Mesodermal cell (in vitro differentiated cells): ENCODE measurements around the gene LSS.
"Not testable (repeated sequence)": the region's sequence is repeated elsewhere in the genome, so short reads cannot be mapped to it uniquely, and the experiment has no call there.

Experiments
- H3K27ac ChIP-seq: 2 replicates; pipeline ENCODE4 v1.7.0; 2013; ENCODE audit warnings: mild to moderate bottlenecking, low read depth, low read length, moderate library complexity; ENCODE audit not compliant: severe bottlenecking
- H3K36me3 ChIP-seq: 2 replicates; pipeline ENCODE4 v1.7.1; 2013; ENCODE audit warnings: mild to moderate bottlenecking, low read length, moderate library complexity; ENCODE audit not compliant: control insufficient read depth, insufficient read depth
- H3K4me1 ChIP-seq: one replicate; pipeline ENCODE4 v1.7.1; 2013; ENCODE audit warnings: mild to moderate bottlenecking, low read length; ENCODE audit not compliant: insufficient read depth, control insufficient read depth, poor library complexity, severe bottlenecking
- H3K4me3 ChIP-seq: 2 replicates; pipeline ENCODE4 v1.7.0; 2013; ENCODE audit warnings: low read length, control low read depth, mild to moderate bottlenecking; ENCODE audit not compliant: insufficient read depth, poor library complexity, severe bottlenecking; ENCODE audit errors: extremely low read depth
- H3K9me3 ChIP-seq: 2 replicates; pipeline ENCODE4 v1.7.1; 2013; ENCODE audit warnings: mild to moderate bottlenecking, low read length, moderate library complexity; ENCODE audit not compliant: control insufficient read depth
- WGBS, 2 experiments: methylation state at CpG; one replicate each; pipeline ENCODE4 v1.1.5; 2013; ENCODE audit warnings: missing lambda C conversion rate in 2 of 2; ENCODE audit not compliant: insufficient coverage in 2 of 2; 5-methylcytosine and 5-hydroxymethylcytosine counted together

The LSS gene

DNA sequence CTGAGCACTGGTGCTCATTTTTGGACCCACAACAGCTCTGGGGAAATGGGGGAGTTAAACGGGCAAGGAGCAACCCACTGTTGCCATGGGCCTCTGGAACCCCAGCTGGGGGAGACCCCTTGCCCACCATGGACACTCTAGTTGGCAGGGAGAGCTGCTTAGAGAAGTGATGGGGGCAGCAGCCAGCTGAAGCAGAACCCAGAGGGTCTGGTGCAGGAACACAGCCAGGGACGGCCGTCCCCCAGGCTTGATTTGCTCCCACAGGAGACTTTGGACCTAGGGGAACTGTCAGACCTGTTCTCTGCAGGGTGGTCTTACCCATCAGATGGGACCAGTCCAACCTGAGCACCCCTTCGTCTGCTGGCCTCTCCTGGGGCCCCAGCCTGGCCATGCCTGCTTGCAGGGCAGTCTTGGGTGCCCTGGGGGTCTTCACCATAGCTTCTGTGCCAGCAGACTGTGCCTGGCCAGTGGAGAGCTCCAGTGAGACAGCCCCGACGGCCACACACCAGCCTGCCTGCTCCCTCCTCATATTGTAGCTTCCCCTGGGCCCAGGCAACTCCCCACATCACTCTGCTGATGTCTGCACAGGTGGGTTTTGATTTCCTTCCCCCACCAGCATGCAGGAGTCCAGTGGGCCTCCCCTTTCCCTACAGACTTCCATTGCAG is 55.6 kb downstream of the LSS start:
- WGBS, 2 experiments: 91 to 95% methylated on average over 5 to 6 of the region's 6 CpGs
- no peak overlapping the region for H3K27ac ChIP-seq

DNA sequence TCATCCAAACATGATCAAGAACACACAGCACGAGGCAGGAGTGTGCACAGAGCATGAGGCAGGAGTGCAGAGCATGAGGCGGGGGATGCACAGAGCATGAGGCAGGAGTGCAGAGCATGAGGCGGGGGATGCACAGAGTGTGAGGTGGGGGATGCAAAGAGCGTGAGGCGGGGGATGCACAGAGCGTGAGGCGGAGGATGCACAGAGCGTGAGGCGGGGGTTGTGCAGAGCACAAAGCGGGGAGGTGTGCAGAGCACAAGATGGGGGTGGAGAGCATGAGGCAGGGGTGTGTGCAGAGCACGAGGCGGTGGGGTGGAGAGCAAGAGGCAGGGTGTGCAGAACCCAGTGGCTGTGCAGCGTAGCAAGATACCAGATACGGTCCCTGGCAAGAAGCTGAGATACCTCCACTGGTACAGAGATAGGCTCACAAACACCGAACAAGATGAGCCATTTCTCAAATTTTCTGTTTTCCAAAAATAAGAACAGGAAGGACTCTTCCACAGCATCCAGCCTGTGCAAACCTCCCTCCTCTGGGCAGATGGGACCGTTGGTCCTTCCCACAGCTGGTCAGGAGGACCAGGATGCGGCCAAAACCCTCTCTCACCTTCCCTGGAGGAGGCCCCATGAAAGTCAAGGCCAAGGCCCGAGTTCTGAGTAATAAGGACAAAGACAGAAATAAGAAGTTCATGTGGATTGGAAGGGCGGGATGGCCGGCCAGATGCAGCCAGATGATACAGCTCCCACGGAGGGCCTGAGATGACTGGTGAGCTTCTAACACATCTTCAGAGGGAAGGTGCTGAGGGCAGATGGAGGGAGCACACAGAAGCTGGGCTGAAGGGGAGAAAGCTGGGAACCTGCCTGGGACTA is 56.3 kb downstream of the LSS start:
- Histone ChIP-seq H3K4me1 (no peaks in the 10 kb centered on the region), H3K9me3 (peaks cover 11% of the 10 kb centered on the region), H3K4me3 (no peak overlapping the region), H3K36me3 (no peaks in the 10 kb centered on the region), H3K27ac (no peak overlapping the region)
- 96 to 97% methylated on average over 10 to 12 of the region's 21 CpGs for WGBS, 2 experiments

More for the DNA sequence above, 55.6 kb downstream of the LSS start:
- Histone ChIP-seq H3K36me3 (no peaks in the 10 kb centered on the region), H3K4me1 (no peaks in the 10 kb centered on the region), H3K9me3 (peaks cover 17% of the 10 kb centered on the region), H3K4me3 (no peak overlapping the region)

DNA sequence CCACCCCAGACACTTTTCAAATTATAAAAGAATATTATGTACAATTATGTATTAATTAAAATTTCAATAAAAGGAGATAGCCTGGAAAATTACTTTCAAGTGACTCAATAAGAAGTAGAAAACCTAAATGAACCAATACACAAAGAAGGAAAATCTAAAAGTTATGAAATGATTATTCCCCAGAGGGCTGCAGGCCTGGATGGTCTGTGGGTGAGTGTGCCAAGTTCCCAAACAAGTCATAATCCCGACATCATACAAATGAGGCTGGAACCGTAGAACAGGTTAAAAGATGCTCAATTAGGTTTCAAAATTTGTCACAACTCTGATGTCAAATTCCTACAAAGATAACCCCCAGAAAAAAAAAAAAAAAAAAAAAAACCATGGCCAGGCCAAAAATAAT is 57.0 kb downstream of the LSS start:
- Histone ChIP-seq H3K9me3 (peaks cover 4% of the 10 kb centered on the region), H3K4me1 (no peaks in the 10 kb centered on the region), H3K27ac (no peak overlapping the region), H3K4me3 (no peak overlapping the region), H3K36me3 (no peaks in the 10 kb centered on the region)
- WGBS, 2 experiments: 100% methylated on average over 1 to 2 of the region's 2 CpGs

DNA sequence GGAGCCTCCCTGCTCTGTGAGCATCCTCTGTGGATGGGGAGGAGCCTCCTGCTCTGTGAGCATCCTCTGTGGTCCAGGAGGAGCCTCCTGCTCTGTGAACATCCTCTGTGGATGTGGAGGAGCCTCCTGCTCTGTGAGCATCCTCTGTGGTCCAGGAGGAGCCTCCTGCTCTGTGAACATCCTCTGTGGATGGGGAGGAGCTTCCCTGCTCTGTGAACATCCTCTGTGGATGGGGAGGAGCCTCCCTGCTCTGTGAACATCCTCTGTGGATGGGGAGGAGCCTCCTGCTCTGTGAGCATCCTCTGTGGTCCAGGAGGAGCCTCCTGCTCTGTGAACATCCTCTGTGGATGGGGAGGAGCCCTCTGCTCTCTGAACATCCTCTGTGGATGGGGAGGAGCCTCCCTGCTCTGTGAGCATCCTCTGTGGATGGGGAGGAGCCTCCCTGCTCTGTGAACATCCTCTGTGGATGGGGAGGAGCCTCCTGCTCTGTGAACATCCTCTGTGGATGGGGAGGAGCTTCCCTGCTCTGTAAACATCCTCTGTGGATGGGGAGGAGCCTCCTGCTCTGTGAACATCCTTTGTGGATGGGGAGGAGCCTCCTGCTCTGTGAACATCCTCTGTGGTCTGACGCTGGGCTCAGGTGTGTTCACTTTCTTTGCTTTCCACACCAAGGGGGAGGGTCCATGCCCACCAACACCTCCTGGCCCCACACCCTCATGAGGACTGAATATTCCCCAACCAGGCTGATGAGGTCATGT is 58.0 kb downstream of the LSS start:
- H3K27ac ChIP-seq, H3K4me3 ChIP-seq, H3K9me3 ChIP-seq, H3K4me1 ChIP-seq, H3K36me3 ChIP-seq: not testable (repeated sequence)
- 100% methylated on average over 1 of the region's 1 CpG for whole genome bisulfite sequencing, 2 experiments

DNA sequence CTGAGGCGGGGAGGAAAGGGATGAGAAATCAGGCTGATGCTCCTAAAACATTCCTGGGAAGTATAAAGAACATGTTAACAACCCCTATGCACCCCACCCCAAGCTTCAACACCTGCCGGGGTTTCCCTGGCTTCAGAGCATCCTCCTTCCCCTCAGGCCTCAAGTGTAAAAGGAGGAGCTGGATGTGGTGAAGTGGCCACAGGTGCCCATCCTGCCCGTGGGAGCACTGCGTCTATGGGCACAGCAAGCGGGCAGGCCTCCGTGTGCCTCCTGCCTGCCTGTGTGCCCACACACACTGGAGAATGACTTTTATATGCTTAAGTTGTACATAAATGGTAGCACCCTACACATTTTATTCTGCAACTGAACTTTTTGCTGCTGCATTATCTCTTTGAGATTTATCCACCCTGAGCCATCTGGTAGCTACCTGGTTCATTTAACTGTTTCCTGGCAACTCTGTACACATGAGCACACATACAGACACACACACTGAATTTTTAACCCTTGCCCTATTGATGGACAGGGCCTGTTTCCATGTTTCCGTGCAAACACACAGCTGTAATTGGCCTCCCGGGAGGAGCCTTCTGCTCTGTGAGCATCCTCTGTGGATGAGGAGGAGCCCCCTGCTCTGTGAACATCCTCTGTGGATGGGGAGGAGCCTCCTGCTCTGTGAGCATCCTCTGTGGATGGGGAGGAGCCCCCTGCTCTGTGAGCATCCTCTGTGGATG is 59.8 kb downstream of the LSS start:
- Histone ChIP-seq H3K9me3 (no peaks in the 10 kb centered on the region), H3K27ac (no peak overlapping the region), H3K36me3 (peaks cover 3% of the 10 kb centered on the region), H3K4me1 (no peaks in the 10 kb centered on the region), H3K4me3 (no peak overlapping the region)
- WGBS, 2 experiments: 95 to 96% methylated on average over 4 to 5 of the region's 8 CpGs

DNA sequence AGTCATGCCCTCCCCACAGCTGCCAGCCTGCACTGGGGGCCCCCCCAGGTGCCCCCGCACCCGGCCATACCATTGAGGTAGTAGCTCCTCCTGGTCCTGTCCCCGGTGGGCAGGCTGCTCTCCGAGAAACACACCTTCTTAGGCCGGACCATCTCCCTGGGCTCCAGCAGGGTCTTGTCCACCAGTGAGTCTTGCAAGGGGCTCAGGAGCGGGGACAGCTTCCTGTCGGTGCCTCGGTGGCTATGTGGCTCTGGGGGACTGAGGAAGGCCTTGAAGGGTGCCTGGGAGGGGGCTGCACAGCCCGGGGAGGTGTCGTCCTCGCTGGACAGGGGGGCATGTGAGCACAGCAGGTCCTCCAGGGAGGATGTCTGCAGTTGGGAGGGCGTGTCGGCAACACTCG is 60.3 kb downstream of the LSS start:
- Histone ChIP-seq H3K27ac (no peak overlapping the region), H3K9me3 (no peaks in the 10 kb centered on the region), H3K4me3 (no peak overlapping the region), H3K4me1 (no peaks in the 10 kb centered on the region), H3K36me3 (peaks cover 4% of the 10 kb centered on the region)
- 93 to 94% methylated on average over 13 to 14 of the region's 14 CpGs for WGBS, 2 experiments

DNA sequence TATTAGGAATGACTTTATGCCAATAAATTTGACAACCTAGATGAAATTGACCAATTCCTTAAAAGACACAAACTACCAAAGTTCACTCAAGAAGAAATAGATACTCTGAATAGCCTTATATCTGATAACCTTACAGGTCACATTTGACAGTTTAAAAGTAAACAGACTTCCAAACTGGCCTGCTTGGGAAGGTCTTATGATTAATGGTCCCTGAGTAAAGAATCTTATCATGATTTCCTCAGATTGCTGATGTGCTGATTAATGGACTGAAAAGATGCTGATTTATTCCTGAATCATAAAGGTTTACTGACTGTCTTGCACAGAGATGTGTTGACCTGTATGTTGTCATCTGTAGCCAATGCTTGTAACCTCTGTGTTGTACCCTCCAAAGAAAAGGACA is 63.5 kb downstream of the LSS start:
- Histone ChIP-seq H3K36me3 (peaks cover 16% of the 10 kb centered on the region), H3K4me3 (no peak overlapping the region), H3K9me3 (peaks cover 9% of the 10 kb centered on the region), H3K4me1 (no peaks in the 10 kb centered on the region), H3K27ac (no peak overlapping the region)

DNA sequence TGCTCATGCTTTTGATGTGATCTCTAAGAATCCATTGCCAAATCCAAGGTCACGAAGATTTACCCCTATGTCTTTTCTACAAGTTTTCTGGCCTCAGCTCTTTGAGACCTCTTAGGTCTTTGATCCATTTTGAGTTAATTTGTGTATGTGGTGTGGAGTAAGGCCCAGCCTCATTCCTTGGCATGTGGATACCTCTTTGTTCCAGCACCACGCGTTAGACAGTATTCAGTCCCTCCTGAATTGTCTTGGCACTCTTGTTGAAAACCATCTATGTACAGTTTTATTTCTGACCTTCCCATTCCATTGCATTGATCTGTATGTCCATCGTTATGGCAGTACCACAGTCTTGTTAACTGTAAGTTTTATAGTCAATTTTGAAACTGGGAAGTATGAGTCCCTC is 65.2 kb downstream of the LSS start:
- WGBS, 2 experiments: 96 to 100% methylated on average over 2 to 4 of the region's 4 CpGs
- Histone ChIP-seq H3K9me3 (peaks cover 9% of the 10 kb centered on the region), H3K36me3 (peaks cover 23% of the 10 kb centered on the region), H3K4me3 (no peak overlapping the region), H3K27ac (no peak overlapping the region), H3K4me1 (no peaks in the 10 kb centered on the region)

DNA sequence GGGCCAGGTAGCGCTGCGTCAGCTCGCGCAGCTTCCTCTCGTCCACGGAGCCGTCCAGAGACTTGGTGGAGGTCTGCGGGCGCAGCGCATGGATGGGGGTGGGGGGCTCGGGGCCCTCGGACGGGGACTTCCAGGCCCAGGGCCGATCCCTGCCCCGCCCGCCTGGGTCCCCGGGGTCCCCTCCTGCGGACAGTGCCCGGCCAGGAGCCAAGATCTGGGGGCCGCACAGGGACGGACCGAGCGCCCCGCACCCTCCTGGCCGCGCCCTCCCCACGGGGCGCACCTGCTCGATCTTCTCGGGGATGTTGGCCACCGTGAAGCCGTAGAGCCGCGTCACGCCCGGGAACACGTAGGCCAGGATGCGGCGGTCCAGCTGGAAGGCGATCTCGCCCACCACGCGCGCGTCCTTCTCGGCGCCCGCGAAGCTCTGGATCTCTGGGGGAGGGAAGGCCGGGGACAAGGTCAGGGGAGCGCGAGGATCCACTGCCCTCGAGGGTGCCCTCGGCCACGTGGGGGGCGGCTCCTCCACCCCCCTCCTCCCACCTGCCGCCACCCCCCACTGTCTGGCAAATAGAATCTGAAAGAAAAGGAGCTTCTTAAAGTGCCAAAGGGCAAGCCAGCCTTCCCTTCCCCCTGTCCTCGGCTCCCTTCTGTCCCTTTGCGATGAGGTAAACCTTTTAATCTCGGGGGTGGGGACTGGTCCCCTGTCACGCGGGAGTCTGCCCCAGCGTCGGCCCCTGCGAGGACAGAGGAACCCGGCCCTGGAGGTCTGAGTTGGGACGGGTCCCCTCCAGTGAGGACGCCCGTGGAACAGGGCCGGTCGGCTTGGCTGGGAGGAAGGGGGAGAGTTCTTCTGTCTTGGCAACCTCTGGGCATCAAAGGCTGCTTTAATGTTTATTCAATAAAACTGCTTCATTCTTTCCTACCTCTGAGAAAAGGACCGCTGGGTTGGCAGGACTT is 66.7 kb downstream of the LSS start:
- H3K36me3 ChIP-seq: peaks cover 23% of the 10 kb centered on the region
- 95 to 96% methylated on average over 46 to 66 of the region's 72 CpGs for WGBS, 2 experiments
- no peak overlapping the region for H3K27ac ChIP-seq
- H3K4me1 ChIP-seq: no peaks in the 10 kb centered on the region
- H3K9me3 ChIP-seq: peaks cover 9% of the 10 kb centered on the region
- no peak overlapping the region for H3K4me3 ChIP-seq
